H1 (cell line): ENCODE data around the gene IL7R. TPM values are rescaled to one million over a fixed set of nuclear protein-coding genes. Genes with fewer than 3 reads are reported as not detected.

Source experiments
- CTCF ChIA-PET: fragments of 300-600 bp; sonication (Branson Sonifier 250); formaldehyde crosslinking; loops from one replicate; lab custom pipeline; 2021; ENCODE audit not compliant: partially characterized antibody; lab: Charles Lee
- POLR2A ChIA-PET: fragments of 300-600 bp; sonication (Branson Sonifier 250); formaldehyde crosslinking; loops from one replicate; lab custom pipeline; 2021; ENCODE audit warnings: inconsistent platforms; ENCODE audit not compliant: partially characterized antibody; lab: Charles Lee
- DNase-seq, 2 experiments: peaks; one replicate each; pipeline versions ENCODE4 v3.0.0 to v3.0.0-alpha.2; 2010 to 2022; ENCODE audit warnings: low spot score in 2 of 2, low read depth in 1 of 2, mixed read lengths in 1 of 2
- FAIRE-seq: peaks from 2 replicates; lab custom pipeline; 2011; peaks lifted over from hg19 to GRCh38; lab: Jason Lieb, UNC
- H2AFZ ChIP-seq: 2 replicates; pipeline ENCODE4 v1.8.1; 2012; ENCODE audit warnings: low read length, inconsistent platforms
- H2AK5ac ChIP-seq: 2 replicates; pipeline ENCODE4 v1.6.1; 2013; ENCODE audit warnings: low read depth, low read length
- H2BK120ac ChIP-seq: replicated peaks from 2 replicates; pipeline ENCODE3; 2013; ENCODE audit warnings: low read depth, low read length, inconsistent platforms
- H2BK12ac ChIP-seq: 2 replicates; pipeline ENCODE4 v1.6.1; 2013; ENCODE audit warnings: low read depth, low read length
- H2BK15ac ChIP-seq: 2 replicates; pipeline ENCODE4 v1.6.1; 2013; ENCODE audit warnings: low read length
- H2BK20ac ChIP-seq: 2 replicates; pipeline ENCODE4 v1.6.1; 2013; ENCODE audit warnings: low read length
- H2BK5ac ChIP-seq: 2 replicates; pipeline ENCODE4 v1.6.1; 2013; ENCODE audit warnings: low read depth, low read length
- H3K14ac ChIP-seq: 2 replicates; pipeline ENCODE4 v1.6.1; 2013; ENCODE audit warnings: inconsistent platforms; ENCODE audit not compliant: insufficient read length
- H3K18ac ChIP-seq: 2 replicates; pipeline ENCODE4 v1.6.1; 2013; ENCODE audit warnings: low read length; ENCODE audit errors: extremely low read depth
- H3K23ac ChIP-seq: 2 replicates; pipeline ENCODE4 v1.6.1; 2013; ENCODE audit warnings: inconsistent platforms; ENCODE audit not compliant: insufficient read length
- H3K23me2 ChIP-seq: 2 replicates; pipeline ENCODE4 v1.6.1; 2013; ENCODE audit warnings: low read depth, low read length
- H3K27ac ChIP-seq: 2 replicates; pipeline ENCODE4 v1.6.1; 2011; ENCODE audit warnings: low read depth, low read length, inconsistent platforms
- H3K27me3 ChIP-seq, 4 experiments: replicated peaks in 1 of 4; 1 replicate in 1 of 4; 2 replicates in 3 of 4; pipeline versions ENCODE4 v1.6.1 to v1.8.1; 2011 to 2013; ENCODE audit warnings: low read length in 3 of 4, mild to moderate bottlenecking in 3 of 4, inconsistent platforms in 2 of 4, mixed read lengths in 2 of 4, moderate library complexity in 1 of 4; ENCODE audit not compliant: control insufficient read depth in 3 of 4, insufficient read depth in 3 of 4; ENCODE audit errors: extremely low read depth in 1 of 4
- H3K36me3 ChIP-seq, 4 experiments: 2 replicates each; pipeline versions ENCODE4 v1.6.1 to v1.8.1; 2011 to 2013; ENCODE audit warnings: mild to moderate bottlenecking in 4 of 4, low read length in 3 of 4, moderate library complexity in 2 of 4, control low read depth in 1 of 4, inconsistent platforms in 1 of 4; ENCODE audit not compliant: insufficient read depth in 4 of 4, control insufficient read depth in 2 of 4
- H3K4ac ChIP-seq: replicated peaks from 2 replicates; pipeline ENCODE3; 2013; ENCODE audit warnings: low read length, low read depth, mixed read lengths, inconsistent platforms; ENCODE audit not compliant: insufficient read length
- H3K4me1 ChIP-seq, 4 experiments: replicated peaks in 1 of 4; 1 replicate in 1 of 4; 2 replicates in 3 of 4; pipeline versions ENCODE4 v1.6.1 to v1.8.1; 2011 to 2013; ENCODE audit warnings: low read length in 3 of 4, inconsistent platforms in 2 of 4, mixed read lengths in 1 of 4; ENCODE audit not compliant: insufficient read depth in 4 of 4, control insufficient read depth in 3 of 4
- H3K4me2 ChIP-seq, 2 experiments: 2 replicates each; pipeline versions ENCODE4 v1.6.1 to v1.8.1; 2011 to 2013; ENCODE audit warnings: low read depth in 2 of 2, low read length in 2 of 2, control low read depth in 1 of 2, inconsistent platforms in 1 of 2, mild to moderate bottlenecking in 1 of 2; ENCODE audit not compliant: insufficient read depth in 1 of 2
- H3K4me3 ChIP-seq, 4 experiments: fragments of 200-600, 300-600 bp in 1 of 4; sonication (generic), shearing (Covaris generic), sonication (Bioruptor Twin) in 1 of 4; 2 replicates each; pipeline versions ENCODE4 v1.5.1 to v1.8.1; 2011 to 2016; ENCODE audit warnings: low read length in 4 of 4, low read depth in 3 of 4, control low read depth in 2 of 4, inconsistent platforms in 2 of 4, mild to moderate bottlenecking in 2 of 4, mixed read lengths in 1 of 4, moderate library complexity in 1 of 4; ENCODE audit not compliant: insufficient read depth in 2 of 4; ENCODE audit errors: extremely low read depth in 1 of 4
- H3K56ac ChIP-seq: replicated peaks from 2 replicates; pipeline ENCODE3; 2013; ENCODE audit warnings: low read depth, mild to moderate bottlenecking, mixed read lengths, low read length, inconsistent platforms; ENCODE audit not compliant: insufficient read length
- H3K79me1 ChIP-seq: 2 replicates; pipeline ENCODE4 v1.6.1; 2013; ENCODE audit warnings: low read depth, low read length, control low read depth
- H3K79me2 ChIP-seq, 2 experiments: 2 replicates each; pipeline versions ENCODE4 v1.6.1 to v1.8.1; 2012 to 2013; ENCODE audit warnings: low read length in 2 of 2, mild to moderate bottlenecking in 2 of 2, inconsistent platforms in 1 of 2; ENCODE audit not compliant: insufficient read depth in 2 of 2, control insufficient read depth in 1 of 2
- H3K9ac ChIP-seq, 4 experiments: replicated peaks in 1 of 4; 1 replicate in 1 of 4; 2 replicates in 3 of 4; pipeline versions ENCODE4 v1.6.1 to v1.8.1; 2011 to 2013; ENCODE audit warnings: low read depth in 3 of 4, low read length in 3 of 4, control low read depth in 2 of 4, mild to moderate bottlenecking in 2 of 4, moderate library complexity in 2 of 4, inconsistent platforms in 1 of 4; ENCODE audit errors: extremely low read depth in 1 of 4
- H3K9me3 ChIP-seq, 2 experiments: 2 replicates each; pipeline versions ENCODE4 v1.6.1 to v1.8.1; 2012 to 2013; ENCODE audit warnings: mild to moderate bottlenecking in 2 of 2, moderate library complexity in 2 of 2, control low read depth in 1 of 2, inconsistent platforms in 1 of 2, low read depth in 1 of 2, low read length in 1 of 2, mixed read lengths in 1 of 2; ENCODE audit not compliant: insufficient read depth in 2 of 2
- H4K20me1 ChIP-seq, 2 experiments: replicated peaks in 1 of 2; 2 replicates each; pipeline versions ENCODE3 to v1.8.1; 2011 to 2013; ENCODE audit warnings: inconsistent platforms in 2 of 2, low read length in 2 of 2, mild to moderate bottlenecking in 1 of 2; ENCODE audit not compliant: insufficient read depth in 2 of 2, control insufficient read depth in 1 of 2
- H4K5ac ChIP-seq: 2 replicates; pipeline ENCODE4 v1.6.1; 2013; ENCODE audit warnings: low read length, low read depth, mixed read lengths, inconsistent platforms; ENCODE audit not compliant: insufficient read length
- H4K8ac ChIP-seq: 2 replicates; pipeline ENCODE4 v1.8.0; 2013; ENCODE audit warnings: mild to moderate bottlenecking, moderate library complexity, low read length, inconsistent platforms; ENCODE audit not compliant: insufficient read depth; ENCODE audit errors: extremely low read depth
- H4K91ac ChIP-seq: replicated peaks from 2 replicates; pipeline ENCODE3; 2013; ENCODE audit warnings: low read length, mixed read lengths, inconsistent platforms; ENCODE audit not compliant: insufficient read length
- CBX5 ChIP-seq: fragments of 300-800, 300-1000 bp; sonication (generic); IDR thresholded peaks from 2 replicates; pipeline ENCODE4 v1.7.1; 2016; ENCODE audit warnings: antibody characterized with exemption, low read length, low read depth
- KDM4A ChIP-seq: IDR thresholded peaks from one replicate; pipeline ENCODE4 v1.7.1; 2012; ENCODE audit warnings: low read depth, mild to moderate bottlenecking, moderate library complexity, low read length, inconsistent platforms; ENCODE audit not compliant: severe bottlenecking
- KDM5A ChIP-seq: fragments of 200-600 bp; IDR thresholded peaks from 2 replicates; pipeline ENCODE4 v1.7.1; 2012; ENCODE audit warnings: mild to moderate bottlenecking, low read length, inconsistent platforms, mixed read lengths
- WGBS, 2 experiments: shearing (Covaris generic) in 1 of 2; methylation state at CpG; one replicate each; pipeline versions ENCODE4 v1.1.6 to v1.1.7; 2013 to 2015; ENCODE audit warnings: low lambda C conversion rate in 2 of 2, mixed read lengths in 2 of 2, inconsistent platforms in 1 of 2, low coverage in 1 of 2, missing lambda C conversion rate in 1 of 2; ENCODE audit not compliant: insufficient replicate concordance in 2 of 2, insufficient coverage in 1 of 2, insufficient read length in 1 of 2; ENCODE audit errors: extremely low coverage in 1 of 2, missing lambda C conversion rate in 1 of 2; 5-methylcytosine and 5-hydroxymethylcytosine counted together
- polyA plus RNA-seq, 7 experiments: library from polyadenylated mRNA; depleted of rRNA in 3 of 7; stranded (reverse) in 5 of 7; unstranded in 2 of 7; fragments of >200 nt in 5 of 7; fragments of 200-250 nt in 2 of 7; gene quantifications; 1 replicate in 5 of 7; 2 replicates in 1 of 7; 4 replicates in 1 of 7; pipeline versions ENCODE4 v1.2.1 to v1.2.3, GENCODE V29; 2011 to 2013; ENCODE audit warnings: missing spikeins in 2 of 7, mixed read lengths in 2 of 7
- total RNA-seq: library from RNA; stranded (reverse); fragmentation: NEBNext Ultra II Directional; extraction: Animal tissue kit (Norgen Biotek cat#: 25700); gene quantifications from 2 replicates; pipeline ENCODE4 v1.2.1, GENCODE V29; 2021

Gene IL7R
- total and polyA plus RNA-seq, 2 of the 8 experiments (the other 6 are each of a cell fraction or from before 2014, with no cell fraction given): not detected

DNA sequence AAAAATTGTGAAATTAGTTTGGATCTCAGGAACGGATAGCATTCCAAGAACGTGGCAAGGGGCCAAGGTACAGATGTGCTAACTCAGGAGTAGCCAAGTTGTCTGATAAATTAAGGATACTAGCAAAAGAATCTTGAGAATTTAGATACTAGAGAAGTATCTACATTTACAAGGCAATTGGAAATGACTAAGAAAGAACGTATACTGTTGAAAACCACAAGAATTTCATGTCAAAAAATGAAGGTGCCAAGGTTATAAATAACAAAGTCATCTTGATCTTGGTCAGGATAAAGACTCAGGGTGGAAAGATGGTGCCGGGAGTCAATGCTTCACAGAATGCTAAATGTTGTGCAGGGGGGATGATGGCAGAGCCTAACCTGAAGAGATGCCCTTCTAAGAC lies 62.5 kb downstream of the IL7R start:
- Histone ChIP-seq H4K91ac (no peak overlapping the region), H3K4me1 (no peaks in the 10 kb centered on the region), H4K5ac (no peak overlapping the region), H3K18ac (no peak overlapping the region), H2AK5ac (no peak overlapping the region), H3K27me3 (peaks cover 0 to 5% (median 3%) of the 10 kb centered on the region in 4 experiments; a peak in 6 of 7 replicates), H3K4me3 (no peak overlapping the region), H3K56ac (no peak overlapping the region), H3K4me2 (no peak overlapping the region), H2AFZ (no peak overlapping the region), H4K20me1 (peaks cover 0 to 3% of the 10 kb centered on the region in 2 experiments), H2BK120ac (no peak overlapping the region), H3K36me3 (no peaks in the 10 kb centered on the region), H2BK20ac (no peak overlapping the region), H4K8ac (no peak overlapping the region), H3K79me2 (no peaks in the 10 kb centered on the region), H2BK12ac (no peak overlapping the region), H3K23me2 (no peaks in the 10 kb centered on the region), H3K23ac (no peak overlapping the region), H3K14ac (no peak overlapping the region), H3K9ac (no peak overlapping the region), H2BK15ac (no peak overlapping the region), H3K9me3 (no peaks in the 10 kb centered on the region), H3K79me1 (no peaks in the 10 kb centered on the region), H3K27ac (no peak overlapping the region), H2BK5ac (no peak overlapping the region), H3K4ac (no peak overlapping the region)
- POLR2A ChIA-PET: no interaction called here
- WGBS, 2 experiments: 82% methylated on average over 4 of the region's 4 CpGs; no CpG with 5 or more reads in 1 of the 2 experiments
- DNase-seq: no peak
- CTCF ChIA-PET: interaction anchor here (0.7 to 1.7 kb wide), 4 partner anchors 19 to 799 kb away, joined by 3 to 8 read pairs (median 3); partner anchors contain the start of gene CAPSL
- TF ChIP-seq KDM4A: no peak
- TF ChIP-seq KDM5A: no peak
- no peak for TF ChIP-seq CBX5
- no peak for FAIRE-seq
